IMR-90 (cell line): ENCODE results near the gene AGO3. TPM values are rescaled to one million over a fixed set of nuclear protein-coding genes. Genes with fewer than 3 reads are reported as not detected.

Source experiments
- ATAC-seq: fragments of 200-7000 bp; cut with Tn5 transposase; 2 replicates; pipeline ENCODE4 v1.9.1; 2020; ENCODE audit warnings: low read depth, mild to moderate bottlenecking, moderate library complexity
- BruUV-seq: library from RNA; stranded (reverse); fragments of 400-500 nt; replicated peaks from 2 replicates; lab custom pipeline; 2021; lab: Mats Ljungman, UMichigan
- CTCF ChIA-PET: fragments of 300-600 bp; formaldehyde crosslinking; extraction: SDS; loops from one replicate; lab custom pipeline; 2021; ENCODE audit warnings: antibody characterized with exemption; lab: Yijun Ruan, JAX
- POLR2A ChIA-PET: fragments of 300-600 bp; sonication (Branson Sonifier 250); formaldehyde crosslinking; loops from one replicate; lab custom pipeline; 2022; ENCODE audit warnings: antibody characterized with exemption; ENCODE audit not compliant: unreplicated experiment; lab: Charles Lee
- DNase-seq: peaks from one replicate; pipeline ENCODE4 v3.0.0; 2013
- H2AFZ ChIP-seq: replicated peaks from 2 replicates; pipeline ENCODE3; 2013; ENCODE audit warnings: low read length, mild to moderate bottlenecking; ENCODE audit not compliant: poor library complexity
- H2AK5ac ChIP-seq: 2 replicates; pipeline ENCODE4 v1.6.1; 2013; ENCODE audit warnings: low read depth, low read length, inconsistent platforms
- H2AK9ac ChIP-seq: replicated peaks from 2 replicates; pipeline ENCODE3; 2013; ENCODE audit warnings: mild to moderate bottlenecking, low read depth, low read length, moderate library complexity; ENCODE audit not compliant: poor library complexity
- H2BK120ac ChIP-seq: 2 replicates; pipeline ENCODE4 v1.6.1; 2013; ENCODE audit warnings: low read depth, low read length, inconsistent platforms
- H2BK15ac ChIP-seq: 3 replicates; pipeline ENCODE4 v1.6.1; 2013; ENCODE audit warnings: low read depth, low read length, inconsistent platforms
- H2BK20ac ChIP-seq: 2 replicates; pipeline ENCODE4 v1.6.1; 2013; ENCODE audit warnings: low read depth, mild to moderate bottlenecking, inconsistent platforms, low read length, moderate library complexity
- H2BK5ac ChIP-seq: 2 replicates; pipeline ENCODE4 v1.6.1; 2013; ENCODE audit warnings: mild to moderate bottlenecking, low read depth, low read length, inconsistent platforms; ENCODE audit not compliant: poor library complexity, severe bottlenecking
- H3K14ac ChIP-seq: replicated peaks from 2 replicates; pipeline ENCODE4 v1.6.1; 2013; ENCODE audit warnings: low read depth, low read length, inconsistent platforms
- H3K18ac ChIP-seq: 2 replicates; pipeline ENCODE4 v1.6.1; 2013; ENCODE audit warnings: low read depth, low read length, control low read depth
- H3K23ac ChIP-seq: 2 replicates; pipeline ENCODE4 v1.6.1; 2013; ENCODE audit warnings: low read depth, low read length, inconsistent platforms
- H3K27ac ChIP-seq: 2 replicates; pipeline ENCODE4 v1.5.1; 2013; ENCODE audit warnings: mild to moderate bottlenecking, control low read depth, low read length; ENCODE audit not compliant: insufficient read depth
- H3K27me3 ChIP-seq: 2 replicates; pipeline ENCODE4 v1.6.1; 2013; ENCODE audit warnings: low read length; ENCODE audit not compliant: control insufficient read depth, insufficient read depth
- H3K36me3 ChIP-seq: 2 replicates; pipeline ENCODE4 v1.6.1; 2013; ENCODE audit warnings: low read length, mixed read lengths; ENCODE audit not compliant: control insufficient read depth, insufficient read depth
- H3K4ac ChIP-seq: 2 replicates; pipeline ENCODE4 v1.6.1; 2013; ENCODE audit warnings: low read depth, low read length, inconsistent platforms
- H3K4me1 ChIP-seq: 2 replicates; pipeline ENCODE4 v1.6.1; 2013; ENCODE audit warnings: low read length, mixed read lengths; ENCODE audit not compliant: control insufficient read depth, insufficient read depth
- H3K4me2 ChIP-seq: 2 replicates; pipeline ENCODE4 v1.6.1; 2013; ENCODE audit warnings: low read depth, mild to moderate bottlenecking, control low read depth, low read length, moderate library complexity
- H3K4me3 ChIP-seq: 2 replicates; pipeline ENCODE4 v1.5.1; 2013; ENCODE audit warnings: low read depth, mild to moderate bottlenecking, control low read depth, low read length, moderate library complexity; ENCODE audit not compliant: insufficient read depth
- H3K56ac ChIP-seq: 2 replicates; pipeline ENCODE4 v1.6.1; 2013; ENCODE audit warnings: low read length, inconsistent platforms; ENCODE audit not compliant: insufficient read depth; ENCODE audit errors: extremely low read depth
- H3K79me1 ChIP-seq, 2 experiments: 2 replicates each; pipeline ENCODE4 v1.6.1; 2013; ENCODE audit warnings: low read length in 2 of 2, inconsistent platforms in 1 of 2, low read depth in 1 of 2
- H3K9ac ChIP-seq: 2 replicates; pipeline ENCODE4 v1.6.1; 2013; ENCODE audit warnings: low read depth, low read length, control low read depth
- H3K9me1 ChIP-seq: 2 replicates; pipeline ENCODE4 v1.6.1; 2013; ENCODE audit warnings: low read length, inconsistent platforms; ENCODE audit not compliant: insufficient read depth
- H3K9me3 ChIP-seq: 2 replicates; pipeline ENCODE4 v1.6.1; 2013; ENCODE audit warnings: low read length; ENCODE audit not compliant: control insufficient read depth, insufficient read depth
- H4K20me1 ChIP-seq: 2 replicates; pipeline ENCODE4 v1.6.1; 2013; ENCODE audit warnings: low read length, inconsistent platforms; ENCODE audit not compliant: insufficient read depth
- H4K5ac ChIP-seq: 2 replicates; pipeline ENCODE4 v1.6.1; 2013; ENCODE audit warnings: mild to moderate bottlenecking, low read depth, low read length, control low read depth
- H4K8ac ChIP-seq, 2 experiments: 2 replicates each; pipeline ENCODE4 v1.6.1; 2013; ENCODE audit warnings: low read depth in 2 of 2, low read length in 2 of 2, control low read depth in 1 of 2, inconsistent platforms in 1 of 2
- H4K91ac ChIP-seq: 2 replicates; pipeline ENCODE4 v1.6.1; 2013; ENCODE audit warnings: low read depth, low read length, inconsistent platforms; ENCODE audit not compliant: insufficient read depth
- CTCF ChIP-seq: conservative IDR thresholded peaks from 2 replicates; pipeline ENCODE4 v1.5.1; 2012; ENCODE audit warnings: mild to moderate bottlenecking, low read depth, low read length, improper control_type of control experiment
- NFE2L2 ChIP-seq: fragments of 150-350 bp; IDR thresholded peaks from 2 replicates; pipeline ENCODE4 v1.6.1; 2016; ENCODE audit warnings: low read depth, mild to moderate bottlenecking, low read length
- RAD21 ChIP-seq: IDR thresholded peaks from 2 replicates; pipeline ENCODE4 v1.6.1; 2012; ENCODE audit warnings: low read length, improper control_type of control experiment
- SMC3 ChIP-seq: fragments of 150-350 bp; IDR thresholded peaks from 2 replicates; pipeline ENCODE4 v1.6.1; 2016; ENCODE audit warnings: low read depth, mild to moderate bottlenecking, antibody characterized with exemption, low read length, moderate library complexity
- WGBS, 2 experiments: methylation state at CpG; one replicate each; pipeline versions ENCODE4 v1.1.5 to v1.1.7; 2013; ENCODE audit warnings: missing lambda C conversion rate in 2 of 2; ENCODE audit not compliant: insufficient read length in 1 of 2; ENCODE audit errors: extremely low coverage in 2 of 2; 5-methylcytosine and 5-hydroxymethylcytosine counted together
- dilution Hi-C: fragments of 300-500 bp; cut with HindIII; formaldehyde crosslinking; loops from one replicate; pipeline ENCODE4 v1.14.3; 2018; ENCODE audit warnings: low sequenced_read_pairs; ENCODE audit not compliant: unreplicated experiment
- in situ Hi-C: fragments of 300-500 bp; cut with MboI; formaldehyde crosslinking; loops from 3 replicates; pipeline ENCODE4 v1.14.3; 2019; ENCODE audit warnings: low sequenced_read_pairs, inconsistent platforms, mixed read lengths
- intact Hi-C: fragments of 100-400 bp; cut with micrococcal nuclease; formaldehyde crosslinking; loops from 2 replicates; pipeline ENCODE4 v1.10.0; 2022
- polyA plus RNA-seq, 3 experiments: library from polyadenylated mRNA; depleted of rRNA; stranded (reverse); fragments of >200 nt; gene quantifications; 2 replicates each; pipeline ENCODE4 v1.2.3, GENCODE V29; 2012; ENCODE audit warnings: low replicate concordance in 1 of 3
- total RNA-seq: library from RNA; depleted of rRNA; stranded (reverse); fragments of >200 nt; gene quantifications from 2 replicates; pipeline ENCODE4 v1.2.3, GENCODE V29; 2012
- TF ChIP-seq, protein P1 (sequence below): fragments of 150-350 bp; IDR thresholded peaks from 2 replicates; pipeline ENCODE4 v1.6.1; 2017; ENCODE audit warnings: mild to moderate bottlenecking, antibody characterized with exemption, low read length, low read depth

AGO3 gene
- total and polyA plus RNA-seq, 2 of the 4 experiments (the other 2 are of a cell fraction), result 8.9 to 25.6 TPM

DNA sequence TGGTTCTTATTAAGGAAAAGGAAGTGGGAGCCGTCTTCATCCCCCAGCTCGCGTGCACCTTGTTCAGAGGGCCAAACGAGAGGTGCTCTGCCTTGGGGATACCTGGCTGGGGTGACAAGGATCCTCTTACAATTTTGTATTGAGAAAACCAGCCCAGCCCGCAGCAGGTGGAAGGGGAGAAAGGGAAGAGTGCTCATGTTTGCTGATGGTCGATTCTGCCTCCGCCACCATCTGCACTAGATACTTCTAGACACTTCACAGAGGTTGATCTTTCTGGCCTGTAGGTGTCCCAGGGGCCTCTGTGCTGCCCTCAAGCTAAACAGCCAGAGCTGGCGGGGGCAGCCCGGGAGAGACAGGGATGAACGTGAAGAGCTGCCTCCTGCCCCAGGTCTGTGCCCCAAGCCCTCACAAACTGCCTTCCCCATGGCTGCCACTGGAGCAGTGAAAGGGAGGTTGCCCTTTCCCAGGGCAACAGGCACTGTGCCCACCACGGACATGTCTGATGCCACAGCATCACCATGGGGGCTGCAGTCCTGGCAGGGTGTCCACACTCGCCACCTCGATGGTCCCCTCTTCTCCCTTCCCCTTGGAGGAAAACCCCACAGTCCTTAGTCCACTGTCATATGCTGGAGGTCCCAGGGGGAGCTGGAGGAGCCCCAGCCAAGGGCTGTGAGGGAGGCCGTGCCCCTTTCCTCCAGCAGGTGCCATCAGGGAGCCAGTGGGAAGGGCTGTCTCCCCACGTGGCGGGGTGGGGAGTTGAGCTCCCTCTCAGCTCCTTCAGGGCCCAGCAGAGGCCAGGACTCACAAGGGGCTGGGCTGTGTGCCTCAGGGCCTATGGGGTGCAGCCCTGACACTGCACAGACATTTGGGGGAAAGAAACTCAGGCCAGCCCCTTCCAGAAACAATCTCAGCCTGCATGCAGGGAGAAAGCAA is 165.9 kb downstream of the AGO3 start:
- Histone ChIP-seq H3K56ac (no peak overlapping the region), H3K36me3 (peaks cover 33% of the 10 kb centered on the region), H3K9me1 (no peaks in the 10 kb centered on the region), H3K23ac (no peak overlapping the region), H4K5ac (no peak overlapping the region), H2AK9ac (no peak overlapping the region), H3K4me2 (no peak overlapping the region), H3K79me1 (peaks cover 14 to 16% of the 10 kb centered on the region in 2 experiments; a peak in 3 of 4 replicates), H2BK20ac (no peak overlapping the region), H3K27ac (no peak overlapping the region), H3K4me3 (no peak overlapping the region), H2BK15ac (no peak overlapping the region), H2AFZ (no peak overlapping the region), H3K4ac (no peak overlapping the region), H2AK5ac (no peak overlapping the region), H4K20me1 (no peaks in the 10 kb centered on the region; the same call in 1 of the 2 replicates), H3K14ac (no peak overlapping the region), H3K9ac (no peak overlapping the region), H4K91ac (no peak overlapping the region), H3K9me3 (no peaks in the 10 kb centered on the region), H3K27me3 (no peaks in the 10 kb centered on the region), H2BK120ac (no peak overlapping the region), H2BK5ac (no peak overlapping the region), H3K4me1 (no peaks in the 10 kb centered on the region), H4K8ac (no peak overlapping the region), H3K18ac (no peak overlapping the region)
- WGBS, 2 experiments, result no CpG with 5 or more reads among the region's 16 CpGs
- intact Hi-C loops, result no loop called here
- CTCF ChIA-PET, result interaction anchor here (0.6 to 1.1 kb wide), 2 partner anchors 38 to 141 kb away, joined by 4 to 5 read pairs; no protein-coding TSS in a partner anchor
- POLR2A ChIA-PET, result no interaction called here
- in situ Hi-C loops, result no loop called here
- TF ChIP-seq CTCF, result peak; percentile 29; the same call in 1 of the 2 replicates
- peak; percentile 28 for TF ChIP-seq RAD21
- TF ChIP-seq NFE2L2, result no peak
- TF ChIP-seq, protein P1, sequence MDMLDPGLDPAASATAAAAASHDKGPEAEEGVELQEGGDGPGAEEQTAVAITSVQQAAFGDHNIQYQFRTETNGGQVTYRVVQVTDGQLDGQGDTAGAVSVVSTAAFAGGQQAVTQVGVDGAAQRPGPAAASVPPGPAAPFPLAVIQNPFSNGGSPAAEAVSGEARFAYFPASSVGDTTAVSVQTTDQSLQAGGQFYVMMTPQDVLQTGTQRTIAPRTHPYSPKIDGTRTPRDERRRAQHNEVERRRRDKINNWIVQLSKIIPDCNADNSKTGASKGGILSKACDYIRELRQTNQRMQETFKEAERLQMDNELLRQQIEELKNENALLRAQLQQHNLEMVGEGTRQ, result peak; percentile 57; the same call in 1 of the 2 replicates
- TF ChIP-seq SMC3, result peak; percentile 23; the same call in 1 of the 2 replicates
- dilution Hi-C loops, result no loop called here
- no TSS peak for BruUV-seq
- DNase-seq, result peak; percentile 5
- peak; percentile 31 for ATAC-seq
